SK-N-SH treated with all-trans-retinoic acid at 6 μM for 48 hours (cell line): ENCODE data around the gene LMAN2.

Experiments used
- BACH2 ChIP-seq: fragments of 250-450 bp; sonication (Bioruptor Pico); IDR thresholded peaks from 2 replicates; pipeline ENCODE4 v1.9.0; 2021; ENCODE audit warnings: mild to moderate bottlenecking, borderline replicate concordance
- GLIS3 ChIP-seq: fragments of 250-450 bp; sonication (Bioruptor Pico); IDR thresholded peaks from 2 replicates; pipeline ENCODE4 v1.5.0; 2020; ENCODE audit warnings: mild to moderate bottlenecking, moderate library complexity
- PATZ1 ChIP-seq: fragments of 250-450 bp; sonication (Bioruptor Pico); IDR thresholded peaks from 2 replicates; pipeline ENCODE4 v1.8.0; 2020; ENCODE audit warnings: mild to moderate bottlenecking, moderate library complexity, borderline replicate concordance
- POU6F1 ChIP-seq: fragments of 250-450 bp; sonication (Bioruptor Pico); IDR thresholded peaks from 2 replicates; pipeline ENCODE4 v1.8.0; 2021; ENCODE audit warnings: low read depth, mild to moderate bottlenecking, moderate library complexity, borderline replicate concordance
- ZFP30 ChIP-seq: fragments of 450-650 bp; formaldehyde crosslinking; IDR thresholded peaks from 2 replicates; pipeline ENCODE4 v1.5.0; 2022; ENCODE audit warnings: mild to moderate bottlenecking, moderate library complexity

GRCh38 chr5:177315411-177315810 lies 36.1 kb downstream of the LMAN2 start:
- TF ChIP-seq GLIS3 (CRISPR knock-in tag) (no peak), PATZ1 (CRISPR knock-in tag) (no peak), BACH2 (CRISPR knock-in tag) (no peak), ZFP30 (CRISPR knock-in tag) (no peak), POU6F1 (no peak)
